ENCODE results near the gene DEGS2. TPM values are rescaled to one million over a fixed set of nuclear protein-coding genes. Genes with fewer than 3 reads are reported as not detected.

The DEGS2 gene
- polyA plus RNA-seq, 1 donor from 2014 or later = 6.5 TPM

Other genes starting within 250 kb of the DEGS2 start
- 73.3 TPM for gene EVL, start 94.2 kb downstream of the DEGS2 start, polyA plus RNA-seq
- gene YY1, start 79.5 kb upstream of the DEGS2 start, polyA plus RNA-seq = 17.7 TPM
- 3.4 TPM for gene SLC25A29, start 146.8 kb upstream of the DEGS2 start, polyA plus RNA-seq
- gene SLC25A47, start 163.7 kb upstream of the DEGS2 start, polyA plus RNA-seq = not detected
- gene WDR25, start 216.8 kb upstream of the DEGS2 start, polyA plus RNA-seq = 7.7 TPM

Measured in IgD-negative memory B cell (primary cell).